A673 (cell line): Measurements from ENCODE around the gene FMN2.

Experiments used
- EZH2 ChIP-seq: fragments of 200-600 bp; sonication (generic); IDR thresholded peaks from 2 replicates; pipeline ENCODE4 v1.6.1; 2017; ENCODE audit warnings: borderline replicate concordance, low read depth, mild to moderate bottlenecking, mixed read lengths, antibody characterized with exemption, low read length; ENCODE audit not compliant: poor library complexity, severe bottlenecking
- TF ChIP-seq, protein P1 (sequence below): fragments of 300-800, 200-600 bp; sonication (generic); conservative IDR thresholded peaks from 2 replicates; pipeline ENCODE4 v1.5.1; 2017; ENCODE audit warnings: low read depth, mild to moderate bottlenecking, antibody characterized with exemption, low read length, moderate library complexity, mixed read lengths

DNA sequence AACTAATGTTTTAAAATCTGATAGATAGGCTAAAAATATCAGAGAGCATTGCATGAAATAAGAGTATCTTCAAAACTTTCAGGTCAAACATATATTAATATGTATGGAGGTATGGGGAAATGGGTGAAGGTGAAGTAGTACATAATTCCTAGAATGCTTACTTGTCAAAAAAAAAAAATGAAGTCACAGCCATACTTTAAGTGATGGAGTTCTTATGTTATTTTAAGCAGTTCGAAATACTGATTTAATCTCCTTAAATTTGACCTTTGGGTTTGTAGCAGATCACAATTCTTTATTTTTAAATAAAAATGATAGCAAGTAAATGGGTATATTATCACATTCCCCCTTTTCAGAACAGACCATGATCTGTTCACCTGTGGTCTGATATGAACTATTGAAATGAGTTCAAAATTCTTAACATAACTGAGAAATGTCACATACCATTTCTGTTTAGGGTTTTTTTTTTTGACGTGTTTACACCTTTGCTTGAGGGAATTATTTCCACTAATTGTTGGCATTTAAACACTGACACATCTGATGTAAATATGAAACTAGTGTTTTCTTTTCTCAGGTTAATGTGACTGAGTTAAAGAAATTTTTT lies 300.1 kb downstream of the FMN2 start:
- TF ChIP-seq, protein P1, sequence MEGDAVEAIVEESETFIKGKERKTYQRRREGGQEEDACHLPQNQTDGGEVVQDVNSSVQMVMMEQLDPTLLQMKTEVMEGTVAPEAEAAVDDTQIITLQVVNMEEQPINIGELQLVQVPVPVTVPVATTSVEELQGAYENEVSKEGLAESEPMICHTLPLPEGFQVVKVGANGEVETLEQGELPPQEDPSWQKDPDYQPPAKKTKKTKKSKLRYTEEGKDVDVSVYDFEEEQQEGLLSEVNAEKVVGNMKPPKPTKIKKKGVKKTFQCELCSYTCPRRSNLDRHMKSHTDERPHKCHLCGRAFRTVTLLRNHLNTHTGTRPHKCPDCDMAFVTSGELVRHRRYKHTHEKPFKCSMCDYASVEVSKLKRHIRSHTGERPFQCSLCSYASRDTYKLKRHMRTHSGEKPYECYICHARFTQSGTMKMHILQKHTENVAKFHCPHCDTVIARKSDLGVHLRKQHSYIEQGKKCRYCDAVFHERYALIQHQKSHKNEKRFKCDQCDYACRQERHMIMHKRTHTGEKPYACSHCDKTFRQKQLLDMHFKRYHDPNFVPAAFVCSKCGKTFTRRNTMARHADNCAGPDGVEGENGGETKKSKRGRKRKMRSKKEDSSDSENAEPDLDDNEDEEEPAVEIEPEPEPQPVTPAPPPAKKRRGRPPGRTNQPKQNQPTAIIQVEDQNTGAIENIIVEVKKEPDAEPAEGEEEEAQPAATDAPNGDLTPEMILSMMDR: no peak
- no peak for TF ChIP-seq EZH2
